Neural cell (in vitro differentiated cells): ENCODE measurements around the gene RSKR.

Source experiments
- CTCF ChIP-seq: fragments of 450-650 bp; IDR thresholded peaks from 2 replicates; pipeline ENCODE4 v1.5.1; 2014; ENCODE audit warnings: antibody characterized with exemption, mild to moderate bottlenecking, moderate library complexity; ENCODE audit not compliant: poor library complexity, severe bottlenecking
- EP300 ChIP-seq: fragments of 450-650 bp; conservative IDR thresholded peaks from 2 replicates; pipeline ENCODE4 v1.6.1; 2014; ENCODE audit warnings: antibody characterized with exemption, mild to moderate bottlenecking, moderate library complexity; ENCODE audit not compliant: poor library complexity, severe bottlenecking
- EZH2 ChIP-seq: fragments of 200-600, 300-800 bp; shearing (Covaris generic), sonication (generic); IDR thresholded peaks from 2 replicates; pipeline ENCODE4 v1.6.1; 2014; ENCODE audit warnings: antibody characterized with exemption, low read length, borderline replicate concordance, mild to moderate bottlenecking; ENCODE audit not compliant: insufficient read depth, poor library complexity, severe bottlenecking
- MXI1 ChIP-seq: fragments of 450-650 bp; conservative IDR thresholded peaks from 2 replicates; pipeline ENCODE4 v1.6.1; 2014; ENCODE audit warnings: antibody characterized with exemption, mild to moderate bottlenecking; ENCODE audit not compliant: poor library complexity, severe bottlenecking
- POLR2AphosphoS5 ChIP-seq: IDR thresholded peaks from 2 replicates; pipeline ENCODE4 v1.6.1; 2012
- REST ChIP-seq: IDR thresholded peaks from 2 replicates; pipeline ENCODE4 v1.6.1; 2012; ENCODE audit warnings: borderline replicate concordance
- SMC3 ChIP-seq: fragments of 450-650 bp; conservative IDR thresholded peaks from 2 replicates; pipeline ENCODE4 v1.6.1; 2014; ENCODE audit warnings: antibody characterized with exemption, mild to moderate bottlenecking, moderate library complexity; ENCODE audit not compliant: poor library complexity
- TAF1 ChIP-seq: IDR thresholded peaks from 2 replicates; pipeline ENCODE4 v1.6.1; 2012; ENCODE audit warnings: low read depth

GRCh38 chr17:28592260-28592659 is 21.7 kb downstream of the RSKR start:
- TF ChIP-seq EP300 (no peak), CTCF (no peak), MXI1 (no peak), EZH2 (no peak), REST (no peak), POLR2AphosphoS5 (no peak), TAF1 (no peak), SMC3 (no peak)
